ENCODE data around the gene RTF1.

- TF ChIP-seq GATA3 (IDR thresholded peaks at IDR 0.05; ENCODE audit: low read depth, low read length) (no peak), GATA2 (IDR thresholded peaks at IDR 0.05; ENCODE audit: low read depth, low read length) (no peak)
Measured at GRCh38 chr15:41474436-41474835, 57.5 kb downstream of the RTF1 start.

Data from SH-SY5Y (cell line).